Astrocyte (in vitro differentiated cells and primary cell): ENCODE measurements around the gene SYT8.

Experiments used
- CTCF ChIP-seq: IDR thresholded peaks from 2 replicates; pipeline ENCODE4 v1.5.1; 2011; ENCODE audit warnings: low read depth, mild to moderate bottlenecking, inconsistent platforms, low read length, moderate library complexity; ENCODE audit not compliant: insufficient read depth
- EZH2 ChIP-seq: IDR thresholded peaks from 2 replicates; pipeline ENCODE4 v1.6.1; 2012; ENCODE audit warnings: mild to moderate bottlenecking, low read length, inconsistent platforms; ENCODE audit not compliant: insufficient read depth

- TF ChIP-seq CTCF (no peak), EZH2 (no peak)
Measured at GRCh38 chr11:1817511-1817910, 17.3 kb upstream of the SYT8 start.
